Loucy (cell line): ENCODE results near the gene DGCR8.

Experiments
- H2AFZ ChIP-seq: fragments of 200-600 bp; sonication (generic); 2 replicates; pipeline ENCODE4 v1.6.0; 2016; ENCODE audit warnings: antibody characterized with exemption, mild to moderate bottlenecking, low read length, moderate library complexity
- H3F3A ChIP-seq: fragments of 200-600 bp; 2 replicates; pipeline ENCODE4 v1.6.0; 2016; ENCODE audit warnings: antibody characterized with exemption, low read depth, mild to moderate bottlenecking
- H3K27me3 ChIP-seq: fragments of 200-600 bp; sonication (generic); 2 replicates; pipeline ENCODE4 v1.6.1; 2014; ENCODE audit warnings: low read length, mild to moderate bottlenecking; ENCODE audit not compliant: insufficient read depth, poor library complexity, severe bottlenecking
- H3K36me3 ChIP-seq: fragments of 200-600 bp; sonication (generic); 2 replicates; pipeline ENCODE4 v1.6.1; 2016; ENCODE audit warnings: low read length; ENCODE audit not compliant: insufficient read depth
- H3K4me1 ChIP-seq: fragments of 200-600 bp; sonication (generic); 2 replicates; pipeline ENCODE4 v1.5.1; 2014; ENCODE audit warnings: low read length, mild to moderate bottlenecking; ENCODE audit not compliant: insufficient read depth, poor library complexity, severe bottlenecking
- H3K4me2 ChIP-seq: fragments of 200-600 bp; sonication (generic); 2 replicates; pipeline ENCODE4 v1.6.0; 2014; ENCODE audit warnings: antibody characterized with exemption, low read length, low read depth, mild to moderate bottlenecking; ENCODE audit not compliant: poor library complexity, severe bottlenecking
- H3K4me3 ChIP-seq: fragments of 200-600 bp; sonication (generic); 2 replicates; pipeline ENCODE4 v1.5.1; 2014; ENCODE audit warnings: low read length, mild to moderate bottlenecking, mixed read lengths; ENCODE audit not compliant: poor library complexity, severe bottlenecking
- H3K79me2 ChIP-seq: fragments of 200-600 bp; sonication (generic); 2 replicates; pipeline ENCODE4 v1.6.1; 2014; ENCODE audit warnings: low read length; ENCODE audit not compliant: insufficient read depth
- H3K9ac ChIP-seq: fragments of 200-600 bp; sonication (generic); 2 replicates; pipeline ENCODE4 v1.6.0; 2014; ENCODE audit warnings: mild to moderate bottlenecking, low read depth, low read length, moderate library complexity; ENCODE audit not compliant: poor library complexity, severe bottlenecking
- H3K9me2 ChIP-seq: fragments of 200-600 bp; sonication (generic); replicated peaks from 2 replicates; pipeline ENCODE4 v1.6.1; 2016; ENCODE audit warnings: low read depth, low read length, mixed read lengths
- H3K9me3 ChIP-seq: fragments of 200-600 bp; sonication (generic); 2 replicates; pipeline ENCODE4 v1.6.1; 2014; ENCODE audit warnings: mild to moderate bottlenecking, antibody characterized with exemption, low read length, low read depth; ENCODE audit not compliant: insufficient read depth
- H4K20me1 ChIP-seq: fragments of 200-600 bp; sonication (generic); 2 replicates; pipeline ENCODE4 v1.6.0; 2014; ENCODE audit warnings: antibody characterized with exemption, low read length, mild to moderate bottlenecking; ENCODE audit not compliant: insufficient read depth, poor library complexity, severe bottlenecking
- CTCF ChIP-seq: fragments of 200-600 bp; sonication (generic); conservative IDR thresholded peaks from 2 replicates; pipeline ENCODE4 v1.5.1; 2014; ENCODE audit warnings: mild to moderate bottlenecking, antibody characterized with exemption, low read length
- EZH2phosphoT487 ChIP-seq: fragments of 200-600 bp; IDR thresholded peaks from 2 replicates; pipeline ENCODE4 v1.6.1; 2018; ENCODE audit warnings: antibody characterized with exemption, mild to moderate bottlenecking, moderate library complexity, borderline replicate concordance

Gene DGCR8

GRCh38 chr22:20116376-20116950 is 36.4 kb downstream of the DGCR8 start:
- peak overlapping the region; percentile 89 for H3K4me2 ChIP-seq
- peak overlapping the region; percentile 98 for H3K4me3 ChIP-seq
- no peaks in the 10 kb centered on the region for H3F3A ChIP-seq
- peak overlapping the region; percentile 75 for H2AFZ ChIP-seq
- peaks cover 50% of the 10 kb centered on the region; the same call in 1 of the 2 replicates for H3K36me3 ChIP-seq
- TF ChIP-seq CTCF (no peak), EZH2phosphoT487 (no peak)
- no peaks in the 10 kb centered on the region for H3K9me3 ChIP-seq
- H3K9me2 ChIP-seq: no peaks in the 10 kb centered on the region
- peaks cover 40% of the 10 kb centered on the region for H3K4me1 ChIP-seq
- H4K20me1 ChIP-seq: peaks cover 46% of the 10 kb centered on the region
- no peaks in the 10 kb centered on the region for H3K27me3 ChIP-seq
- H3K79me2 ChIP-seq: peaks cover 74% of the 10 kb centered on the region
- peak overlapping the region; percentile 98 for H3K9ac ChIP-seq

- Histone ChIP-seq H3K36me3 (peaks cover 51% of the 10 kb centered on the region; the same call in 1 of the 2 replicates), H3K79me2 (peaks cover 80% of the 10 kb centered on the region), H3F3A (no peaks in the 10 kb centered on the region), H3K9me2 (no peaks in the 10 kb centered on the region), H3K4me2 (peak within 1 kb of the TSS; percentile 97), H3K4me1 (peaks cover 46% of the 10 kb centered on the region), H2AFZ (peak within 1 kb of the TSS; percentile 75), H3K4me3 (peak within 1 kb of the TSS; percentile 98), H3K9ac (peak within 1 kb of the TSS; percentile 99), H4K20me1 (peaks cover 53% of the 10 kb centered on the region), H3K27me3 (no peaks in the 10 kb centered on the region), H3K9me3 (no peaks in the 10 kb centered on the region)
- TF ChIP-seq EZH2phosphoT487 (no peak), CTCF (peak; percentile 42)
Measured at GRCh38 chr22:20116951-20117632, 37.1 kb downstream of the DGCR8 start, which contains the start of gene TRMT2A. TSS of gene TRMT2A (minus strand) at chr22:20117226. CDS start at chr22:20116906, 320 bp downstream.

- peak overlapping the region; percentile 99 for H3K9ac ChIP-seq
- peaks cover 50% of the 10 kb centered on the region for H3K4me1 ChIP-seq
- no peak overlapping the region for H2AFZ ChIP-seq
Measured at GRCh38 chr22:20117633-20118299, 37.7 kb downstream of the DGCR8 start.

More at GRCh38 chr22:20117633-20118299, 37.7 kb downstream of the DGCR8 start:
- Histone ChIP-seq H3F3A (no peaks in the 10 kb centered on the region), H3K79me2 (peaks cover 87% of the 10 kb centered on the region), H3K9me3 (no peaks in the 10 kb centered on the region), H3K9me2 (no peaks in the 10 kb centered on the region), H3K27me3 (no peaks in the 10 kb centered on the region), H3K4me2 (peak overlapping the region; percentile 97), H4K20me1 (peaks cover 57% of the 10 kb centered on the region), H3K4me3 (peak overlapping the region; percentile 98), H3K36me3 (peaks cover 50% of the 10 kb centered on the region; the same call in 1 of the 2 replicates)
- TF ChIP-seq CTCF: no peak
- TF ChIP-seq EZH2phosphoT487: no peak
